Loucy (cell line): ENCODE results near the gene POU2F1.

Experiments
- H2AFZ ChIP-seq: fragments of 200-600 bp; sonication (generic); 2 replicates; pipeline ENCODE4 v1.6.0; 2016; ENCODE audit warnings: antibody characterized with exemption, mild to moderate bottlenecking, low read length, moderate library complexity
- H3F3A ChIP-seq: fragments of 200-600 bp; 2 replicates; pipeline ENCODE4 v1.6.0; 2016; ENCODE audit warnings: antibody characterized with exemption, low read depth, mild to moderate bottlenecking
- H3K27me3 ChIP-seq: fragments of 200-600 bp; sonication (generic); 2 replicates; pipeline ENCODE4 v1.6.1; 2014; ENCODE audit warnings: low read length, mild to moderate bottlenecking; ENCODE audit not compliant: insufficient read depth, poor library complexity, severe bottlenecking
- H3K36me3 ChIP-seq: fragments of 200-600 bp; sonication (generic); 2 replicates; pipeline ENCODE4 v1.6.1; 2016; ENCODE audit warnings: low read length; ENCODE audit not compliant: insufficient read depth
- H3K4me1 ChIP-seq: fragments of 200-600 bp; sonication (generic); 2 replicates; pipeline ENCODE4 v1.5.1; 2014; ENCODE audit warnings: low read length, mild to moderate bottlenecking; ENCODE audit not compliant: insufficient read depth, poor library complexity, severe bottlenecking
- H3K4me2 ChIP-seq: fragments of 200-600 bp; sonication (generic); 2 replicates; pipeline ENCODE4 v1.6.0; 2014; ENCODE audit warnings: antibody characterized with exemption, low read length, low read depth, mild to moderate bottlenecking; ENCODE audit not compliant: poor library complexity, severe bottlenecking
- H3K4me3 ChIP-seq: fragments of 200-600 bp; sonication (generic); 2 replicates; pipeline ENCODE4 v1.5.1; 2014; ENCODE audit warnings: low read length, mild to moderate bottlenecking, mixed read lengths; ENCODE audit not compliant: poor library complexity, severe bottlenecking
- H3K79me2 ChIP-seq: fragments of 200-600 bp; sonication (generic); 2 replicates; pipeline ENCODE4 v1.6.1; 2014; ENCODE audit warnings: low read length; ENCODE audit not compliant: insufficient read depth
- H3K9ac ChIP-seq: fragments of 200-600 bp; sonication (generic); 2 replicates; pipeline ENCODE4 v1.6.0; 2014; ENCODE audit warnings: mild to moderate bottlenecking, low read depth, low read length, moderate library complexity; ENCODE audit not compliant: poor library complexity, severe bottlenecking
- H3K9me2 ChIP-seq: fragments of 200-600 bp; sonication (generic); replicated peaks from 2 replicates; pipeline ENCODE4 v1.6.1; 2016; ENCODE audit warnings: low read depth, low read length, mixed read lengths
- H3K9me3 ChIP-seq: fragments of 200-600 bp; sonication (generic); 2 replicates; pipeline ENCODE4 v1.6.1; 2014; ENCODE audit warnings: mild to moderate bottlenecking, antibody characterized with exemption, low read length, low read depth; ENCODE audit not compliant: insufficient read depth
- H4K20me1 ChIP-seq: fragments of 200-600 bp; sonication (generic); 2 replicates; pipeline ENCODE4 v1.6.0; 2014; ENCODE audit warnings: antibody characterized with exemption, low read length, mild to moderate bottlenecking; ENCODE audit not compliant: insufficient read depth, poor library complexity, severe bottlenecking
- CTCF ChIP-seq: fragments of 200-600 bp; sonication (generic); conservative IDR thresholded peaks from 2 replicates; pipeline ENCODE4 v1.5.1; 2014; ENCODE audit warnings: mild to moderate bottlenecking, antibody characterized with exemption, low read length
- EZH2phosphoT487 ChIP-seq: fragments of 200-600 bp; IDR thresholded peaks from 2 replicates; pipeline ENCODE4 v1.6.1; 2018; ENCODE audit warnings: antibody characterized with exemption, mild to moderate bottlenecking, moderate library complexity, borderline replicate concordance

The POU2F1 gene

GRCh38 chr1:167428395-167428794, 207.7 kb downstream of the POU2F1 start:
- Histone ChIP-seq H3K27me3 (no peaks in the 10 kb centered on the region), H3K79me2 (no peaks in the 10 kb centered on the region), H3K9ac (no peak overlapping the region), H3K4me2 (no peak overlapping the region), H2AFZ (no peak overlapping the region), H3K9me3 (no peaks in the 10 kb centered on the region), H3F3A (no peaks in the 10 kb centered on the region), H3K4me1 (no peaks in the 10 kb centered on the region), H3K4me3 (no peak overlapping the region), H3K9me2 (no peaks in the 10 kb centered on the region), H3K36me3 (peaks cover 43% of the 10 kb centered on the region; the same call in 1 of the 2 replicates), H4K20me1 (no peaks in the 10 kb centered on the region)
- TF ChIP-seq EZH2phosphoT487 (no peak), CTCF (no peak)

DNA sequence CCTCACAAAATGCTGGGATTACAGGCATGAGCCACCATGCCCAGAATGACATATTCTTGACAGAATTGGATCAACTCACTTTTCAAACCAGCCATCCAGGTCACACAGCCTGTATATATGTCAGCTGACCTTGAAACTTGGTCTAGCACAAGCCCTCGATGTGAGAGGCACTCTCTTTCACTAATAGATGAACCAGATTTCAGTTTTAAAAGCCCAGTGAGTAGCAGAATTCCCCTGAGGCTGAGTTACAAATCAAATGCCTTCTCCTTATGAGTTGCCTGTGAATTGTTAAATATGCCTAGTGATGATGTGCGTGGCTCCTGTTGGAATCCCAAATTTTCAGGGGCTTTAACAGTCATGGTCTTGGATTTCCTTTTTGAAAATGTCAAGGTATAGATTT, 208.9 kb downstream of the POU2F1 start:
- H3K36me3 ChIP-seq, result peaks cover 55% of the 10 kb centered on the region; the same call in 1 of the 2 replicates
- H3K4me1 ChIP-seq, result no peaks in the 10 kb centered on the region
- TF ChIP-seq CTCF (no peak), EZH2phosphoT487 (no peak)
- H3F3A ChIP-seq, result no peaks in the 10 kb centered on the region
- no peak overlapping the region for H2AFZ ChIP-seq
- no peaks in the 10 kb centered on the region for H4K20me1 ChIP-seq
- H3K9ac ChIP-seq, result no peak overlapping the region
- H3K9me2 ChIP-seq, result no peaks in the 10 kb centered on the region
- H3K27me3 ChIP-seq, result no peaks in the 10 kb centered on the region
- no peak overlapping the region for H3K4me3 ChIP-seq
- no peaks in the 10 kb centered on the region for H3K79me2 ChIP-seq
- H3K4me2 ChIP-seq, result no peak overlapping the region
- no peaks in the 10 kb centered on the region for H3K9me3 ChIP-seq

GRCh38 chr1:167430134-167430848, 209.6 kb downstream of the POU2F1 start:
- Histone ChIP-seq H3K9me3 (no peaks in the 10 kb centered on the region), H3K4me3 (no peak overlapping the region), H4K20me1 (no peaks in the 10 kb centered on the region), H3K9ac (no peak overlapping the region), H3K4me1 (no peaks in the 10 kb centered on the region), H3K4me2 (no peak overlapping the region), H3F3A (no peaks in the 10 kb centered on the region), H3K79me2 (no peaks in the 10 kb centered on the region), H3K9me2 (no peaks in the 10 kb centered on the region), H3K36me3 (peaks cover 55% of the 10 kb centered on the region; the same call in 1 of the 2 replicates), H2AFZ (no peak overlapping the region), H3K27me3 (no peaks in the 10 kb centered on the region)
- TF ChIP-seq CTCF (no peak), EZH2phosphoT487 (no peak)
